NOMO-1 (cell line): Measurements from ENCODE around the gene KLHDC9.

Source experiments
- DNase-seq, 2 experiments: peaks; one replicate each; lab custom pipeline; 2025; ENCODE audit not compliant: unreplicated experiment in 2 of 2; lab: John Stamatoyannopoulos, UW

KLHDC9 gene

DNA sequence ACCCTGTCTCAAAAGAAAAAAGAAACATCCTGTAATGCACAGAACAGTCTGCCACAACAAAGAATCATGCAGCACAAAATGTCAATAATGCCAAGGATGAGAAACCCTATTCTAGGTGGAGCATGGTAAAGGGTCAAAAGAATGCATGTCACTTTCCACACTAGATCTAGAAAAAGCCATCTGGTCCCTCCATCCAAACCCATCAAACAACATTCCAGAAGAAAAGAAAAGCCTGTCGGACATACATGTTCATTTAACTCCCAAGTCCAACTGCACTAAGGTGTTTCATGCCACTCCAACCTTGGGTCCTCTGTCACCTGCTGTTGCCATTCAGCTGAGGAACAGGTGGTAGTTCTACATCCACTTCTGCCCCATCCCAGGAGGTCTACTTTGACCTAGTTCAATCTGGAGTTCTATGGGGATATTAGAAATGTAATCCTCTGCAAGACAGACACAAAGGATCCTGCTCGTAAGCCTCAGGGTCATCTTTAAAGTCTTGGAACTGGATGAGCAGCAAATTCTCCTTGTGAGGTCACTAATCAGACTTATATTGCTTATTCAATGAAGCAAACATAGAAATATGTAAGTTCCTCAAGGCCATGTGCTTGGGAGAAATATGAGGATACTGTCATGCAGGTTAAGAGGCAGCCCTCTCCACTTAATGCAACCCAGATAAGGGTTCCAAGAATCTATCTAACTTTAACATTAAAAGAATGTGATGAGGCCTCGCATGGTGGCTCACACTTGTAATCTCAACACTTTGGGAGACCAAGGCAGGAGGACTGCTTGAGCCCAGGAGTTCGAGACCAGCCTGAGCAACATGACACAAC is 30.6 kb downstream of the KLHDC9 start:
- no peak for DNase-seq

DNA sequence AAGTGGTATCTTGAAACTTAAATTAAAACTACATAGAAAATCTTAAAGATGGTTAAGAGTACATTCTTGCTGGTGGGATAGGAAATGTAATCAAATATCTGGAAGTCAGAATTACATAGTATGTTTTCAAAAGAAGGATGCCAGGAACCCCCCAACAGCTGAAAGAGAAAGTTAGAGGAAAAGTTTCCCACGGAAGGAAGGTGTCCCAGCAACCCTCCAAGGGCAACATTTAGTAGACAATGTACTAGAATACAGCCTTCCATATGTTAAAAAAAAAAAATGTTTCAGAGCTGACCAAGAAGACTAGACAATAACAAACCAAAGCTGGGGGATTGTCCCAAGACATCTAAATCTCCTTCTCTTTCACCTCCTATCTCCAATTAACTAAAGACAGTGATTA is 32.1 kb downstream of the KLHDC9 start:
- no peak for DNase-seq

DNA sequence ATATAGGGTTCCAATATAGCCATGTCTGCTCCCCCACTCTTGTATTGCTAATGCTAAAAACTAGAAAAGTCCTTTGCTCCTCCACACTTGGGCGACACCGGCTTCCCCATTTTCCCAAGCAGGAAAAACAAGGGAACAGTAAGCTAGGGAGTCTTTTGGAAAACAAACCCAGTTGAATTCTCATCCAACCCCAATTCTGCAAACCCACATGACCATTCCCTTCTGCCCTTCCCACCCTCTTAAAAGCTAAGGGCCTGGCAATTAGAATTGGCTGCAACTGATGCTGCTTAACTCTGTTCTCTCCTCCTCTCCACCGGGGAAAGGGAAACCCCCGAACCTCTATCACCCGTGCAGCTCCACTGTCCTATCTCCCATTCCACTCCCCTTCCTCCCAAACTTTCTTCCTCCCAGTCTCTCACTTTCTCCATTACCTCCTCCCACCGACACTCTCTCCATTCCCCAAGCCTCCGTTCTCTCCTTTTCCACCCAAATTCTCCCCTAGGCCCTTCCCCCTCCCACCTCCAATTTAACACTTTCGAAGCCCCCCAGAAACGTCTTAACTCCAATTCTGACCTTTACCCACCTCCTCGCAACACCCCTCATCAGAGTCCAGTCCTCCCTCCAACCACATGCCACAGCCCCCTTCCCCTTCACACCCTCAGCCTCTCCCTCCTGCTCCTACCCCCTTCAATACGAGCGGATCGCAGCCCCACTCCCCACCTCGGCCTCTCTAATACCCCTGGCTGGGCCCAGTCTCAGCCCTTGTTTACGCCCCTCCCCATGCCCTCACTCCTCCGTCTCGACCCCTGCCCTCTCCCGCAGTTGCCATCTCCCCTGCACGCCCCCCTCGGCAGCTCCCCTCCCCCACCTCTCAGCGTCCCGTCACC is 33.6 kb downstream of the KLHDC9 start:
- no peak for DNase-seq

DNA sequence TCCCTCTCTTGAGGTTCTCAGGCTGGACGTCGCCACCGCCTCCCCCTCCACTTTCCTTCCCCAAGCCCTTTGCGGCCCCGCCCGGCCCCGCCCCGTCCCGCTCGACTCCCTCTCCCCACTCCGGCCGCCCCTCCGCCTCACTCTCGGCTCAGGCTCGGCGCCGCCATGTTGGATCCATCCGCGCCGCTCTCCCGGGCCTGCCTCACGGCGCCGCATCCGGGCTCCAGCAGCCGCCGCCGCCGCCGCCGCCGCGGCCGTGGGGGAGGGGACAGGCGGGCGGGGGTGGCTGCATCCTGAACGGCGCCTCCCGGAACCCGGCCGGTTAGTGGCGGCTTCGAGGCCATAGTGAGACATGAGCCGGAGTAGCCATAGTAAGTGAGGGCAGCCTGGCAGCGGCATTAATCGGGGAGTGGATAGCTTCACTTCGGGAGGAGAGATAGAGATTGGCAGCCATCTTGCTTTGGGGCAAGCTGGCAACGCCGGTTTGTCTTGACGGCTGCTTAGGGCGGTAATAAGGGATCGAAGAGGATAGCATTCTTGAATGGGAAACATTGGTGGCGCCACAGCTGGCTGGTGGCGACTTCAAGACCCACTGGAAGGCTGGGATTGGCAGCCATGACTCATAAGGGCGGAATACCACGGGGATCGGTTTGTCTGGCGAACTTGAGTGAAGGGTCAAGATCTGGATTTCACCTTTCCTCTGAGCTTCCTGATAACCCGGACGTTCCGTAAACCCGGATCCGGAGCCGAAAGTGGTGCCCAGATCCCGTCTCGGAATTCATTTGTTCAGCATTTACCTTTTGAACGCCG is 34.5 kb downstream of the KLHDC9 start, which contains the start of gene DEDD:
DEDD (minus strand) TSS at position 258 of the 810 bp plus-strand sequence. CDS start 8,205 bp downstream, outside the sequence.
- peak; percentile 95 to 99 for DNase-seq

DNA sequence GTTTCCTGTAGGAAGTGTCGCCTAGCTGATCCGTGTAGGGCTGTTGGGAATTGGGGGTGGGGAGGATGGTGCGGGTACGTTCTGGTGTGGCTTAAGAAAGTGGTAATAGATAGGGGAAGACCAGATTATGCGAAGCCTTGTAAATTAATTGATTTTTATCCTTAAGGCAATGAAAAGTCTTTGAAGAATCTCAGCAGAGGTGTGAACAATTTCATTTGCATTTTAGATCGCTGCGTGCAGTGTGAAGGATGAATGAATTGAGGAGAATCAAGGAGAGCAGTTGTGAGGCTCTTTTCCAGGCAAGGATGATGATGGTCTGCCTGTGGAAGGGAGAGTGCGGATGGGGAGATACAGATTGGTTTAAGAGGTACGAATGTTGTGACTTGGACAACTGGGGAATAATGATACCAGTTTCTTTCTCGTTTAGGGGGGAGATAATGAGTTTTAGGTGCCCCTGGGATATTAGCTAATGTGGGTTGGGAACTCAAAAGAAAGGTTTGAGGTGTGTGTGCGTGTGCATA is 35.1 kb downstream of the KLHDC9 start:
- DNase-seq, result peak in 1 of 2 experiments; percentile 57

DNA sequence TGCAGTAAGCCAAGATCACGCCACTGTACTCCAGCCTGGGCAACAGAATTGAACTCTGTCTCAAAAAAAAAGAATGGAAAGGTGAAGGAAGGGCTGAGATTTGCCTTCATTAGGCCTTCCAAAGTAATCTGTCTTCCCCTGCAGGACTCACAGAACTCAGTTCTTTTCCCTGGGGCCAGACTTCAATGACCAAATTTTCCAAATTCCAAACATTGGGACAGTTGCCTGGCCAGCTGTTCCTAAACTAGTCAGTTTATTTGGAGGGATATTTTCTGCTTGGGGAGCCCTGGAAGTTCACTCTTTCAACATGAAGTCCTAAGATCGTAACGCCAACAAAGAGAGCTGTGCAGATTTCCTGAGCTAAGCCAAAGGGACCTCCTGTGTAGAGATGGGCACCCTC is 39.7 kb downstream of the KLHDC9 start:
- DNase-seq, result no peak

DNA sequence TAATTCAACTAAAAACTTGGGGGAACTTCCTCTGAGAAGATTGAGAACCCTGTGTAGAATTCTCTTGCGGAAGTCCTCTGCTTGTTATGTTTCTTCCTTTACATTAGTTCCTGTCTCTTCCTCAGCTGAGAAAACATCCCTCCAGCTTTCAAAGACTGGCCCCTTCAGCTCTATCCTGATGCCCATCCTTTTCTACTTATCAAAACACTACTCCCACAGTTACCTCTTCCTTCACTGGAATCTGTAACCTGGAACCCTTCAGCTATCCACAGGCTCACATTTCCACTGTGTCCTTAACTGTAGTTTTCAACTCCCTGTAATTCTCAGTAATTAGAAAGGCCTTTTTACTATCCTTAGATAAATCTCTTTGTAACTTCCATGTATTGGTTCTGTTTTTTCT is 40.3 kb downstream of the KLHDC9 start:
- DNase-seq, result peak in 1 of 2 experiments; percentile 15

DNA sequence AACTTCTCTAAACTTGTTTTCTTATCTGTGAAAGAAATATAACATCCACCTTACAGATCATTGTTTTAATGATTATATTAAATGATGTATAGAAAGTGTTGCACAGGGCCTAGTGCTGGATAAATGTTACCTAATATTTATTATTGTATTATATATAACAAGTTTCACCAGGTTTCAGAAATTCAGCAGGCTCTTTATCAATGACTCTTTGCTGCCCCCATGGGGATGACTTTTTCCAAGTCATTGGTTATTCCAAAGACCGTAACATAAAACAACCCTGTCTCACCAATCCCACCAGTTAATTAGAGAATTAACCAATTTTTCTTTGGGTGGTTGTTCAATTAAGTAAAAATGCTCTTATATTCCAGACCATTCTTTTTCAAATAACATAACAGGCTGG is 41.6 kb downstream of the KLHDC9 start:
- peak in 1 of 2 experiments; percentile 42 for DNase-seq

DNA sequence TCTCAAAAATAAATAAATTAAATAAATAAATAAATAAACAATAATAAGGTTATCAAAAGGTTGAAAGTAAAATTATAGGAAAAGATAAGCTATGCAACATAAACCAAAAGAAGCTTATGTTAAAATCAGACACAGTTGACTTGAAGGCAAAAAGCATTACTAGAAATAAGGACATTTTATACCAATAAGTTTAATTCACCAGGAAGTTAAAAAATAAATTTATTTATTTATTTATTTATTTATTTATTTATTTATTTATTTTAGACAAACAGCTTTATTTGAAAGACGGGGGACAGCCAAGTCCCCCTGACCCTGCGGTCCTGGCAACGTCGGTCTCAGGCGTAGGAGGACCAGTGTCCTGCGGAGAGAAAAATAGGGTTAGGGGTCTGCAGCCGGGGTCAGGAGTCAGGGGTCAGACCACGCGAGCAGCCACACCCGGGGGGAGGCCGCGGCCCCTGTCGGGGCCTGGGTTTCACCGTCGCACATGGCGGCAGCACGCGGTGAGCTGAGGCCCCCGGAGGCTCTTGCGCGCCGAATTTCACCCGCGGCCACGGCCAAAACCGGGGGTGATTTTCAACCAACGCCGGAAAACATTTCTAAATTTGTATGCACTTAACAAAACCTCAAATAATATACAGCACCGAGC is 42.7 kb downstream of the KLHDC9 start:
- no peak for DNase-seq

DNA sequence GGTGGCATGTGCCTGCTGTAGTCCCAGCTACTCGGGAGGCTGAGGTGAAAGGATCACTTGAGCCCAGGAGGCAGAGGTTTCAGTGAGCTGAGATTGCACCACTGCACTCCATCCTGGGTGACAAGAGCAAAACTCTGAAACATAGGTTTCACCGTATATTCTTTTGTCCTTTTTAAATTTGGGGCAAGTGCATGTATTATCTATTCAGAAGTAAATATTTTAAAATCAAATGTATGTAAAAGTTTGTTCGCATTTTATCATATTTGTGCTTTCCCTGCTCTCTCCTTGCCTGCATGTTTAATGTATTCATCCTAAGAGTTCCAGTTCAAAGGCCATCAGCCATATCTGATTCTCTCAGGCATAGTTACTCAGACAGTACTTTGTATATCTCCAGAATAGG is 47.7 kb downstream of the KLHDC9 start:
- no peak for DNase-seq
